Stimulated activated naive CD4-positive, alpha-beta T cell treated with Interleukin-2 at 50 U/mL for 16 hours (primary cell): Measurements from ENCODE around the gene AMBRA1.

ENCODE experiments used
- DNase-seq: peaks from one replicate; lab custom pipeline; 2025; lab: John Stamatoyannopoulos, UW

Gene AMBRA1

DNA sequence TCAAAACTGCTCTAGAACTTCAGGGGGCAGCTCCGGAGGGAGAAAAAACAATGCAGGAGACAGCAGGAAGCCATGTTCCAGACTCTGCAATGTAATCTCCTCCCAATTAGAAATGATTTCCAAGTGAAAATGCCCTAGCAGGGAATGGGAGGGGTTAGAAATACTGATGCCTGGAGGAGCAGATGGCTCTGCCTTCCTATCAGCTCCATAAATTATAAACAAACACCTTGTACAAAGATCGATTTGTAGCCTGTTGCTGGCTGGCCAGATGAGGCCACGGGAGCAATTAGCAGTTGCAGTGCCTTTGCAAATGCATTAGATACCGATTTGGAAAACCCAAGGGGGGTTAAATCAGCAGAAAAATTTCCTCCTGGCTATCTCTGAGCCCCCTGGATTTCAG, 155.6 kb downstream of the AMBRA1 start:
- DNase-seq, result no peak

- DNase-seq, result no peak
Measured at GRCh38 chr11:46437122-46437689, 156.6 kb downstream of the AMBRA1 start.

DNA sequence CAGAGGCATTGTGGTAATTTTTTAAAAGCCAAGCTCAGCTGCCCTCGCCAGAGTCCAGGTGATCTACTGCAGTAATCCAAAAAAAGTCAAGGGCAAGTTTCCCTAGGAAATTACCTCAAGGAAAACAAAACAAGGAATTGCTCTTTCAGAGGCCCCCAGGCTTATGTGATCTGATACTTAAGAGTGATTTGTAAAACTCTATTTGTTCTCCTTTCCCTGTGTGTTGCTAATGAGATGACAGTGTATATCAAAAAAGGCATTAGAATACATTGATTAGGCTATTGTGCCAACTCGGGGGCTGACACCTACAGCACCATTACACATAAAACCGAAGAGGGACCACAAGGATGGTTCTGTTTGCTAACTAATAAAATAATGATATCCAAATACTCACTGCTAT, 157.7 kb downstream of the AMBRA1 start:
- DNase-seq, result no peak

GRCh38 chr11:46435679-46436078, 158.1 kb downstream of the AMBRA1 start:
- no peak for DNase-seq

GRCh38 chr11:46431211-46431610, 162.6 kb downstream of the AMBRA1 start:
- no peak for DNase-seq

- no peak for DNase-seq
Measured at GRCh38 chr11:46429717-46430116, 164.1 kb downstream of the AMBRA1 start.

DNA sequence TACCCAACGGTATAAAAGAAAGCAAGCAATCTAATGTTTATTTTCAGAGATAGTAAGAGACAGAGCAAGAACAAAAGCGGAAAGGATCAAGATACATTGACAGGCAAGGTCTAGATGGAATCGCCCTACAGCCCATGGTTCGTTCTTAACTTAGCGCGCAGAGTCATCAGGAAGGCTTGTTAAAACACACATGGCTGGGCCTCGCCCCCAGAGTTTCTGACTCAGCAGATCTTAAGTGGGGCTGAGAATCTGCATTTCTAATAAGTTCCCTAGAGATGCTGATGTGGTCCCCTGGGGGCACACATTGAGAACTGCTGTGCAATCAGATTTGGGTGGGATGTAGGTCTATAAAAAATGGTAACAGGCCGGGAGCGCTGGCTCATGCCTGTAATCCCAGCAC, 166.5 kb downstream of the AMBRA1 start:
- DNase-seq, result no peak

GRCh38 chr11:46426233-46426991, 167.4 kb downstream of the AMBRA1 start:
- no peak for DNase-seq

DNA sequence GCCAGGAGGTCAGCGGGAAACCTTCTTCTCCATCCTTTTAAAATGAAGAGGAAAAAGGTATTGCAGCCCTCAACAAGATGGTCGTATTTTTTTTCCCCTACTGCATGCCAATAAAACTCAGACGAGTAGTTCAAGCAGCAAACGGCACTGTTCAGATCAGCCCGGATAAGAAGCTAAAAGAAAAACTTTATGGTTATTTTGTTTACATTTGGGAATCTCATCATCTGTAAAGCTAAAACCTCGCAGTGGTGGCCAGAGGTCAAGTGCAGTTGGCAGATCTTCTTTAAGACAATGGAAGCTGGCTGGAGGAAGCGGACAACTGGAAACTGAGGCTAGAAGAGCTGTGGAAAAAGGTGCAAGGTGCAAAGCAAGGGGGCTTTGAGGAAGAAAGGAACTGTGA, 171.2 kb downstream of the AMBRA1 start:
- no peak for DNase-seq

DNA sequence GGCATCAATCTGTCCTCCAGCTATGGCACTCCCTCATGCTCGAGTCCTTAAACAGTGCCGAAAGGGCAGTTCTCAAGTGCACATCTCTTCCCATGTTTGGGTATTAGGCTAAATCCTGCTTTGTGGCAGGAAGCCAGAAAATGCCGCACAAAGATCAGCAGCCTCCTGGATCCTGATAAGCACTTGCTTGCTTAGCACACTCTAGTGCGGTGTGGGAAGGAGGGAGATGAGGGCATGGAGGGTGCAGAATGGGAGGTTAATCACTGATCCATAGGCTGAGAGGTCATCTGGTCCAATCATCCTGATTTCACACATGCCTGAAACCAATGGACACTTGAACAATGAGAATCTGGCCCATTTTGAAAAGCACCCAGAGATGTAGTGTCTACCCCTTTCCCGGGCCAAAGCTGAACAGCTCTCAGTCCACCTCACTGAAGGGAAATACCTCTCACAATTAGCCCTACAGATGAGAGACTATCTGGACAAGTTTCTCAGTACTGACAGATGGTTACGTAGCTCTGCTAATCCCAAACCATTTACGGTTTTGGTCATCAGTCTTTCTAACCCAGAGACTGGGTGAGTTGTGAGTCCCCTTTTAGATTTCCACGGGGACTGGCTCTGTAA, 172.5 kb downstream of the AMBRA1 start:
- no peak for DNase-seq

- DNase-seq, result no peak
Measured at GRCh38 chr11:46420513-46420912, 173.3 kb downstream of the AMBRA1 start.

GRCh38 chr11:46418751-46419150, 175.1 kb downstream of the AMBRA1 start:
- DNase-seq, result no peak

DNA sequence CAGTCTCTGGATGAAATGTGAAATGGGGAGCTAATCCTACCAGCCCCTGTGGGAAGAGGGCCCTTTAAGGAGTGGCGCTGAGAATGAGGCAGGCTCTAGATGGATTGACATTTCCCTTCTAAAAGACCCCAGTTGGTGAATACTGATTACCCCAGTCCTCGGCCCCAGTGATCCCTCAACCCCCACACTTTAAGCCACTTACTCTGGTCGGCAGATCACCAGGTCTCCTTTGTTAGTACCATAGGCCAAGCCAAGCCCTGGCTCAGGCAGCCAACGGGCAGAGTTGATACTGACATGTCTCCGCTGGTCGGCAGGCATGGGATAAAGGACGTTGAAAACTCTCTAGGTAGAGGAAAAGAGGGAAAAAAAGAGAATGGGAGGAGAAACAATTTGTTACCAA, 176.1 kb downstream of the AMBRA1 start:
- DNase-seq, result no peak

GRCh38 chr11:46414879-46415278, 178.9 kb downstream of the AMBRA1 start:
- DNase-seq, result no peak

DNA sequence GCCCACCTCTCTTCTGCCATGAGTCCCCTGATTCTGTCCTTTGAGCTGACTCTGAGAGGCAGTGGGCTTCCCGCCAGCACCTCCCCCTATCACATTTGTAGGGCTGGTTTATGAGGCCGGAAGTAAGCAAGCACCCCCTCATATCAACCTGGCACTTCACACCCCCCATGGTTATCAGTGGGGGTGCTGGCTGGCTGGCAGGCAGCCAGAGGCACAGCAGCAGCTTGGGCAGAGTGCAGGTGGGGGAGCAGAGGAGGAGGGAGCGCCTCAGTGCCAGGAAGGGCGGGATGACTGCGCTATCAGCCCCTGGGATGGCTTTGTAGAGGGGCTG, 179.4 kb downstream of the AMBRA1 start:
- no peak for DNase-seq

- no peak for DNase-seq
Measured at GRCh38 chr11:46413760-46414465, 179.9 kb downstream of the AMBRA1 start.

GRCh38 chr11:46410021-46410420, 183.8 kb downstream of the AMBRA1 start:
- DNase-seq, result no peak

DNA sequence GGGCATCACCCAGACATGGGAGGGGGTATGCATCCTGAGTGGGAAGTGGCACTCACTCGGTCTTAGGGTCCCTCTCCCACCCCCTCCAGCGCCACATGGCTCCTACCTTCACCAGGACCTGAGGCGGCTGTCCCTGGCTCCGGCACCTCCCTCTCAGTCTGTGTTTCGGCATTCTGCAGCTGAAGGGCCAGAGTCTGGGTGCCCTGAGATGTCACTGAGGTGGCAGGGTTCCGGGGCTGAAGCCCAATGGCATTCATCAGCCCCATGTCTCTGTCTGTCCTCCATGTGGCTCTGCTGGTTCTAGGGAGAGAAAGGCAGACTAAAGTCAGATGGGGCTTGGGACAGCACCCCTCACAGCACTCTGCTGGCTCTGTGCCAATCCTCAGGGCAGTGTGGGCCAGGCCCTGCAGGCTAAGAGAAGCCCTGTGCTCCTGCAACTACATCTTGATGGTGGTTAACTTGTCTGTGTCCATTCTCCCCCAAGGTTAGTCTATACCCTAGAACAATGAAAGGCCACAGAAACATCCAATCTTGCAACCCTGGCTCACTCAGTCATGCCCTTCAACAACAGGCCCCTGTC, 185.3 kb downstream of the AMBRA1 start:
- no peak for DNase-seq

DNA sequence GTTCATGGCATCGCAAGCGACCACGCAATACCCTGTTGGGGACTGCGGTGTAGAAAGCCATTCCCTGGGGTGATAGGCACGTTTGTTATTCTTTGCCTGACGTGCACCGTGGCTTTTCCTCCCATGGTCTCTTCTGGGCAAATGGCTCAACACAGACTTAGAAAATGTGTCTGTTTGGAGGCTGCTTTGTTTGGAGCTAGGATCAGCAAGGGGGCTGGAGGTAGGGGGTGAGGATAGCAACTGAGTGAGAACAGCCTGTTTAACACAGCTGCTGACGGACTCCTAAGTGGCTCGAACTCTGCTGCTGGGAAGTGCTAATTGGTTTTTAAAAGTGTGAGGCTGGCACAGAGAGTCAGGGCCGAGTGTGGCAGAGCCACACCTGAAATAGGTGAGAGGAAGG, 186.2 kb downstream of the AMBRA1 start:
- no peak for DNase-seq

- no peak for DNase-seq
Measured at GRCh38 chr11:46404476-46405017, 189.3 kb downstream of the AMBRA1 start.

DNA sequence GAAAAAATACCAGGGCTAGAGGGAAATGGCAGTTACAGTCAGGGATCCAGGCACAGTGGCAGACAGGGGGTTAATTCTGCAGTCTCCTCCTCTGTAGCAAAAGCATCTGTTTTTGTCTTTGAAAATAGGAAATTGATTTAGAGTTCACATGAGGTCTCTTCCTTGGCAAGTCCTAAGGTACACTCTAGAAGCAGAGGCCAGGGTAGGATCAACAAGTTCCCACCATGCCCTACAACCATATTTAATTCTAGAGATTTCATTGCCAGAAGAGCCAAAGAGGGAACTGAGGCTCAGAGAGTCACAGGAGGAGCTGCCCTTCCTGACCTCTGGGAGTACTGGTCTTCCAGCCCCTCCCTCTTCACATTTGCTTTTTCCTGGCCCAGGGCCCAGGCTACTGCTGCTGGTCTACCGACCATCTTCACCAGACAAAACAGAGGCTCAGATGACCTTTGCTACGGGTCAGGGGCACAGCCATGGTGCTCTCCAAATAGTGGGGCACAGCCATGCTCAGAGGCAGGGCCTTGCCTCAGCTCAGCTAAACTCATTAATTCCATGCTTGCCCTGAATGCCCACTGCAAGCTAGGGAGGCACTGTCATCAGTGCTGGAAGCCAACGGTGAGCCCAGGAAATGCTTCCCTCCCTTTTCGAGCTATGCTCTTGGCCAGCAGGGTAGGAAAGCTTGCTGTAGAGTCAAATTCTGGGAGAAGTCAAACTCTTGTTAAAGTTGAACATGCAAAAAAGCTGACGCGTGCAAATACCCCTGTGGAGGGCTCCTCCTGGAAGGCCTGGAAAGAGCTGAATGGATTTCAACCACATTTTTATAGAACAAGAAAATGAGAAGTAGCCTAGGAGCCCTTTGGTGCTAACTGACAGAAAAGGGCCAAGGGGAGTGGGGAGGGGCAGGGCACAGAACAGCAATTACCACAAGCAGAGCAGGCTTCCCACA, 190.6 kb downstream of the AMBRA1 start:
- no peak for DNase-seq
